Subcutaneous adipose tissue (tissue), 4 donors: ENCODE measurements around the gene ATPAF2. TPM values are rescaled to one million over a fixed set of nuclear protein-coding genes. Genes with fewer than 3 reads are reported as not detected.

Experiments
- total RNA-seq, 4 donors: library from RNA; depleted of rRNA; stranded (reverse); fragments of >200 nt; gene quantifications; one replicate each; pipeline ENCODE4 v1.1.0, GENCODE V29; 2016
- TF ChIP-seq, protein P1 (sequence below): fragments of 450-650 bp; IDR thresholded peaks from one replicate; pipeline ENCODE4 v1.5.1; 2016; ENCODE audit warnings: low read depth, mild to moderate bottlenecking, control low read depth, antibody characterized with exemption, moderate library complexity

ATPAF2 gene
- total RNA-seq, 4 donors from 2014 or later = 10.1 to 18.3 (median 11.5) TPM

- TF ChIP-seq, protein P1, sequence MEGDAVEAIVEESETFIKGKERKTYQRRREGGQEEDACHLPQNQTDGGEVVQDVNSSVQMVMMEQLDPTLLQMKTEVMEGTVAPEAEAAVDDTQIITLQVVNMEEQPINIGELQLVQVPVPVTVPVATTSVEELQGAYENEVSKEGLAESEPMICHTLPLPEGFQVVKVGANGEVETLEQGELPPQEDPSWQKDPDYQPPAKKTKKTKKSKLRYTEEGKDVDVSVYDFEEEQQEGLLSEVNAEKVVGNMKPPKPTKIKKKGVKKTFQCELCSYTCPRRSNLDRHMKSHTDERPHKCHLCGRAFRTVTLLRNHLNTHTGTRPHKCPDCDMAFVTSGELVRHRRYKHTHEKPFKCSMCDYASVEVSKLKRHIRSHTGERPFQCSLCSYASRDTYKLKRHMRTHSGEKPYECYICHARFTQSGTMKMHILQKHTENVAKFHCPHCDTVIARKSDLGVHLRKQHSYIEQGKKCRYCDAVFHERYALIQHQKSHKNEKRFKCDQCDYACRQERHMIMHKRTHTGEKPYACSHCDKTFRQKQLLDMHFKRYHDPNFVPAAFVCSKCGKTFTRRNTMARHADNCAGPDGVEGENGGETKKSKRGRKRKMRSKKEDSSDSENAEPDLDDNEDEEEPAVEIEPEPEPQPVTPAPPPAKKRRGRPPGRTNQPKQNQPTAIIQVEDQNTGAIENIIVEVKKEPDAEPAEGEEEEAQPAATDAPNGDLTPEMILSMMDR = no peak
Observed at GRCh38 chr17:17989081-17989480, 49.9 kb downstream of the ATPAF2 start.

- TF ChIP-seq, protein P1 = no peak
Observed at GRCh38 chr17:17988427-17988945, 50.5 kb downstream of the ATPAF2 start.

DNA sequence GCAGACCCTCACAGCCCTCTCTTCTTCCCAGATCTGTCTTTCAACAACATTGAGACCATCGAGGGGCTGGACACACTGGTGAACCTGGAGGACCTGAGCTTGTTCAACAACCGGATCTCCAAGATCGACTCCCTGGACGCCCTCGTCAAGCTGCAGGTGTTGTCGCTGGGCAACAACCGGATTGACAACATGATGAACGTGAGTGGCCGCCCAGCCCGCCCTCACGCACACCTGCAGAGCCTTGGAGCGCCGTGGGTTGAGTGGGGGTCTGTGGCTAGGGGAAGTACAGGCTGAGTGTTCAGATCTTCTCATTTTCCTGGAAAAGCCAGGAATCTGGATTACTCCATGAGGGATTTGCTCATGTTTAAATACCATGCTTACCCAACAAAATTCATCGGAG is 51.1 kb downstream of the ATPAF2 start:
- TF ChIP-seq, protein P1 = no peak

DNA sequence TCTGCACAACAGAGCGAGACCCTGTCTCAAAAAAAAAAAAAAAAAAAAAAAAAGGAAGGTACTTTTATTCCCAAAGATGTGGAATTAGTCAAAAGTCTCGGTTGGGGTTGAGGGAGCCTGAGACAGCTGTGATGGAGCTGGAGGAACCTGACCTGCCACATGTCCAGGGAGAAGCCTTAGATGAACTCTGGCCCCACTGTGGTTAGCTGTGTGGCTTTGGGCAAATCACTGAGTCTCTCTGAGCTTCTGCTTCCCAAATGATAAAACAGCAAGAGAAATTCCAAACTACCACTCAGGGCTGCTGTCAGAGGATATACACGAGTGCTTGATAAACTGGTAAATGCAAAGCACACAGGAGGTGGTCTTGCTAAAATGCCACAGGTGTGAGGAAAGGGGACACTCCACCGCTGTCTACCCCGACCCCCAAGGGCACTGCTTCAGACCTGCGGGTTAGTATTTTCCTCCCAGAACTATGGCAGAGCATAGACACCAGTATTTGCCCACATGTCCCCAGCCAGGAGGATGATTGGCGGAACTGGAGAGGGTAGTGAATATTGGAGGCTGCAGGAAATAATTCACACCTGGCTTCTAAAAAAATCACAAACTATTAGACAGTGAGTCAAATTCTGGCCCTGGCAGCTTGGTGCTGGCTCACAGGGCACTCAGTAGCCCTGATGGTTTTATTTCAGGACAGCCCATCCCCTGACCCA is 51.6 kb downstream of the ATPAF2 start:
- TF ChIP-seq, protein P1 = no peak

GRCh38 chr17:17985555-17985954 is 53.4 kb downstream of the ATPAF2 start:
- TF ChIP-seq, protein P1 = no peak

DNA sequence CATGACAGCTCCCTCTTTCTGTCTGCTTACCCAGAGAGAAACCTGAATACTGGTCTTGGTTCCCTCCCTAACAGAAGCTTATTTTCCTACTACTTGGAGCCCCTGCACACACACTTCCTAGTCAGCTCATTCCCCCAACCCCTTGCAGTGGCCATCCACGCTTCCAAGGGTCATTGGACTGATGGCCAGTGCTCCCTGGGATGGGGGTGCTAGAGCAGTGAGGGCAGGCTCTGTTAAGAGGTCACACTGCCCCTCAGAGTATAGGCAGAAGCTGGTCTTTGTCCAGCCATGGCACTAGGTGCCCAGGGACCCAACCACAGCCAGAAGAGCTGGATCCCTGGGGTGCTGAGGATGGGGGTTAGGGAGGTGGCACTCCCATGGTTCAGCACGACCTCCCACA is 53.8 kb downstream of the ATPAF2 start:
- TF ChIP-seq, protein P1 = no peak

DNA sequence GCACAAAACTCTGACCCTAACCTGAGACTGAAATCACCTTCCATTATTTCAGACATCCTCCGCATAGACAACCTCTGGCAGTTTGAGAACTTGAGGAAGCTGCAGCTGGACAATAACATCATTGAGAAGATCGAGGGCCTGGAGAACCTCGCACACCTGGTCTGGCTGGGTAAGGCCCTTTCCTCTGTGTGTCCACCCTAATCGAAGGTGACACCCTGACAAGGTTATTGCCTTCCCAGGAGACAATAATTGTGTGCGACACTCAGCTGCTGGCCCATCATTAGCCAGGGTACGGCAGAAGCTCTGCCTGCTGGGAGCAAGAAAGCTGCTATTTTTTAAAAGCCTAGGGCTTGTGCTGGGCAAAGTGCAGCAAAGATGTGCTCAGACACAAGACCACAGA is 55.2 kb downstream of the ATPAF2 start:
- TF ChIP-seq, protein P1 = no peak
